Stimulated activated CD4-positive, alpha-beta T cell treated with anti-CD3 and anti-CD28 coated beads, Interleukin-12 subunit alpha, Interleukin-12 subunit beta, amount 100 ng/mL, for 48 hours (primary cell): ENCODE data around the gene TEX26.
"Not testable (repeated sequence)": the region's sequence is repeated elsewhere in the genome, so short reads cannot be mapped to it uniquely, and the experiment has no call there.

ENCODE experiments used
- DNase-seq, 3 donors: peaks; one replicate each; pipeline ENCODE4 v3.0.0-alpha.2; 2020; ENCODE audit warnings: low read depth in 2 of 3, low spot score in 1 of 3

Gene TEX26

DNA sequence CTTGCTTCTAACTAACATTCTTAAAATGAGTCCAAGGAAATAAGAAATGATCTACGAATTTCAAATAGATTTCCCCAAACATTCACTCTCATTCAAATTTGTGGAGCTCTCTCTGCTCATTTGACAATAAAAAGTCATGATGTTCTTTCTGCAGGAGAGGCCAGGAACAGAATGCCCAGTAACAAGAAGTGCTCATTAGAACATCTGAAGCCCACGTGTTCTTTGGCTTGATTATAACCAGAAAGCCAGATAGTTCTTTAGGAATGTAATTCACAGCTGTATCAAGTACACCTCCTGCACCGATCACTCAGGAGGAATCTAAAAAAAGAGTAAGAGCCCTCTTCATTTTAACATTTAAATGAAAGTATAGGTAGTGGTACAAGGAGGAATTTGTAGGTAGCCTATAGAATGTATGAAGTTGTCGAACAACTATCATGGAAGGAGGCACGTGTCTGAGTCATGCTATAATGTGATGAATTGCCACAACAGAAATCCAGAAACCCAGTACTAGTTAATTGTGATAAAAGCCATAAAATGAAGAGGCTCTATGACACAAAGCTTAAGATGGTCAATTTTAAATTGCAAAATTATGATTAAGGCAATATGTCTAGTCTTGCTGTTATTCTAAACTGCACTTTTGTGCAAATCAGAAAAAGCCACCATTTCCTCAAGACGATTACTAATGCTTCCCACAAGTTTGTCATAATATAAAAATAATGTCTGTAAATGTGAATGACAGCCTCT lies 13.6 kb upstream of the TEX26 start:
- DNase-seq = no peak

DNA sequence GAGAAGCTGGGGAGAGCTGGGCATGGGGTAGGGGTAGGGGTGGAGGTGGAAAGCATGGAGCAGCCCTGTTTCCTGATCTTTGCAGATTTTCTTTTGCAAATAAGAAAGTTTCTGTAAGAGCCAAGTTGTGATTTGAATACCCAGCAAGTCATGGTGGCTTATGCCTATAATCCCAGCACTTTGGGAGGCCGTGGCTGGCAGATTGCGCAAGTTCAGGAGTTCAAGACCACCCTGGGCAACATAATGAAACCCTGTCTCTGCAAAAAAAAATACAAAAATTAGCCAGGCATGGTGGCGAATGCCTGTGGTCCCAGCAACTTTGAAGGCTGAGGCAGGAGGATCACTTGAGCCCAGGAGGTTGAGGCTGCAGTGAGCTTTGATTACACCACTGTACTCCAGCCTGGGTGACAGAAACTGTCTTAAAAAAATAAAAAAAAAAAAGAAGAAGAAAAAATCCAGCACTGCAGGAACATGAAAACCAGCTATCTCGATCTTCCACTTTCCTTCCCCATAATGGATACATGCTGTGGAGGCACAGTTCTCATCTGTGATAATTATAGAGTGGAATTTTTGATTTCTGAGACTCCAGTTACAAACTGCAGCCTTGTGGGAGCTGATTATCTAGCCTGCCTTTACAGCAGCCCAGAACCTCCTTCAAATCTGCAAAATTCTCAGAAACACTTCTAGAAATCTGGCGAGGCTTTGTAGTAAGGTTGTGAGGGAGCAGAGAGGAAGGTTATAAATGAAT lies 12.1 kb upstream of the TEX26 start:
- DNase-seq = no peak

DNA sequence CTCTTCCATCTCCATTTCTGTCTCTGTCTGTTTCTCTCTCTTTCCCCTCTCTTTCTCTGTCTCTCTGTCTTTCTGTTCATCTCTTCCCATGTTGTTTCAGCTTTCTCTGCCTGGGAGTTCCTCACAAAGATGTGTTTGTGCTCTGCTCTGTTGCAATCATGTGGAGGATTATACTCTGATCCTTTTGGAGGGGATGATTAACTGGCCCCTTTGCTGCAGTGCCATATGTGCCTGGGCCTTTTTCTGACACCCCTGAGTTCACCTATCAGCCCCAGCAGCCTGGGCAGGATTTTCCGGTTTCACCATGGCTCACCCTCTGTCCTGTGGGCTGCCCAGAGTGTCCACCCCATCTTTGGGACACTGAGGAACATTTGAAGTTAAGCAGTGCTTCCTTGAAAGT lies 9.0 kb upstream of the TEX26 start:
- no peak for DNase-seq

DNA sequence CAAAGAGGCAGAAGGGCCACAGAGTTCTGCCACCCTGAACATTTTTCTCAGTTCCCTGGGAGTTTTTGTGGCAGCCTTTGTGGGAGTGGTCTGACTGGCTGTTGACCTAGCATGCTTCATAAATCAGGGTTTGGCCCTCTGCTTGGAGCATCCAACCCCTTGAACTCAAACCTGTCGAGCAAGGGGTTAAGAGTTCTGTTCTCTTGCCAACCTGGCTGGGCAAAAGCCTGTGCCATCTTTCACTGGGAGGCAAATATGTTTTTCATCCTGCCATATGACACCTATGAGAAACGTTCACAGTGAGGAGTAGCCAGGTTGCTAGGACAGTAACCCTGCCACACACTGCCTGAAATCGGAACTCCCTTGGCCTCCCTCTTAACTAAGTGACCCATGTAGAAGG lies 7.7 kb upstream of the TEX26 start:
- DNase-seq = no peak

DNA sequence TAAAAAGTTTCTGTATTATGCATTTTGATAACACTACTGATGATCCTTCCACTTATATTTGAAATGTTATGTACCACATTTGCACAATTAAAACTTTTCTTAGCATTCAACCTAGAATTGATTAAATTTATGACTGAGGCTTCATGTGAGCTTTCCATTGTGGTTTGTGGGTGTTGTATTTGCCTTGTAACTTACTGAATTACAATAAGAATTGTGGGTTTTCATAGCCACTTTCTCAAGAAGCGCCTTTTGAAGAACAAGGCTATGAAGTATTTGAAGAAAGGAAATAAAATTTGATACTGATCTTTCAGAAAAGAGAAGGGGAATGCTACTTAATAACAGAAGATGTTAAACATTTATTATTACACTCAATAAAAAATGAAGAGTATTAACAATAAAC lies 7.0 kb upstream of the TEX26 start:
- DNase-seq = no peak

DNA sequence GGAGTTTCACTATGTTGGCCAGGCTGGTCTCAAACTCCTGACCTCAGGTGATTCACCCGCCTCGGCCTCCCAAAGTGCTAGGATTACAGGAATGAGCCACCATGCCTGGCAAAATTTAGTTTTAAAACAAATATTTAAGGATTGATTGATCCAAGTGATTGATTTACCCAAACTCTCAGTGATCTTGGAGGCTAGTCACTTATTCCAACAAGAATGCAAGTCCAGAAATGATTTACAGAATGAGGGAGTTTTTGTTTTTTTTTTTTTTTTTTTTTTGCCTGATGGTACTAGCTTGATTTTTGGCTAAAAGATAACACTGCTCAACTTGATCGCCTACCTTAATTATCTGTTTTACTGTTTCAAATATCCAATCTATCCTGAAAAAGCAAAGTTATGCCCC lies 5.7 kb upstream of the TEX26 start:
- DNase-seq = no peak

DNA sequence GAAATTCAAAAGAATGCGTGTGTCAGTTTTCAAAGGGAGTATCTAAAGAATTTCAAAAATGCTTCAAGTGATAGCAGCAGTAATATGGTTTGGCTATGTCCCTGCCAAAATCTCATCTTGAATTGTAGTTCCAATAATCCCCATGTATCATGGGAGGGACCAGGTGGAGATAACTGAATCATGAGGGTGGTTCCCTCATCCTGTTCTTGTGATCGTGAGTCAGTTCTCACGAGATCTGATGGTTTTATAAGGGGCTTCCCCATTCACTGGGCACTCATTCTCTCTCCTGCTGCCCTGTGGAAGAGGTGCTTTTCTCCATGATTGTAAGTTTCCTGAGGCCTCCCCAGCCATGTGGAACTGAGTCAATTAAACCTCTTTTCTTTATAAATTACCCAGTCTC lies 5.3 kb upstream of the TEX26 start:
- DNase-seq = not testable (repeated sequence)

DNA sequence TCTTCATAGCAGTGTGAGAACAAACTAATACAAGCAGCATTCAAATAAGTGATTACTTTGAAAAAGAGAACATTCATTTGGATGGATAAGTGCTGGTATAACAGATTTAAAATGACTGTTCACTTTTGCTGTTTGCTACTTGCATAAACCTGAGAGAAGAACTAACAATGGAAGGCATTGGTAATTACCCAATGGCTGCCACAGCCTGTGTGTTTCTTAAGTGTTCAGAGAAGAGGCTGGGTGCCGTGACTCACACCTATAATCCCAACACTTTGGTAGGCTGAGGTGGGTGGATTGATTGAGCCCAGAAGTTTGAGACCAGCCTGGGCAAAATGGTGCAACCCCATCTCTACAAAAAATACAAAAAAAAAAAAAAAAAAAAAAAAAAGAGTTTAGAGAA lies 4.9 kb upstream of the TEX26 start:
- peak in 1 of 3 donors; percentile 11 for DNase-seq

DNA sequence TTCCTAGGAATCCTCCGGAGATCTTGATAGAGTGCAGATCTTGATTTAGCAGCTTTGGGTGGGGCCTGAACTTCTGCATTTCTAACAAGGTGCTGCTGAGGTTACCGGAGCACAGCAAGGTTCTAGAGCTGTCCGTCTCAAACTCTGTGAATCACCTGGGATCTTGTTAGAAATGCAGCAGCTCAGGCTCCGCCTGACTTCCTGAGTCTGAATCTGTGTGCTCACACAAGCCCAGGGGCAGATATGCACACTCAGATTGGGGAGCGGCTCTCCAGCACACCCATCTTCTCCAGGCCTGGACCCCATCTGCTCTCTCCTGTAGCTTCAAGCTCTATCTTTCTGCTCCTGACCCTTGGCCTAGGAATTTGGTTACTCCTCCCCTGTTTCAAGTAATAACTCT lies 3.5 kb upstream of the TEX26 start:
- no peak for DNase-seq

DNA sequence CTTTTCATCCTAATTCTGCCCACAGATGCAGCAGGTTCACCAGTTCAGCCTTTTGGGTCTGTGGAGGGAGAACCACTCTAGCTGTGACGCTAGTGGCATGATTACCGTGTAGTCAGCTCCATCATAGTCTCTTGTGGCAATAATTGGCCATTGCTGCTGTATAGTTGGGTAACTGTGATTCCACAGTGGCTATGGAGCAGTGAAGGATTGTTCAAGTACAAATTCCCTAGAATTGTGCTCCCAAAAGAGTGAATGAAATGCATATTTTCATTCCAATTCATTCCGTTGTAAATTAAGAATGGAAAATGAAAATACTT lies 856 bp downstream of the TEX26 start:
- DNase-seq = no peak

DNA sequence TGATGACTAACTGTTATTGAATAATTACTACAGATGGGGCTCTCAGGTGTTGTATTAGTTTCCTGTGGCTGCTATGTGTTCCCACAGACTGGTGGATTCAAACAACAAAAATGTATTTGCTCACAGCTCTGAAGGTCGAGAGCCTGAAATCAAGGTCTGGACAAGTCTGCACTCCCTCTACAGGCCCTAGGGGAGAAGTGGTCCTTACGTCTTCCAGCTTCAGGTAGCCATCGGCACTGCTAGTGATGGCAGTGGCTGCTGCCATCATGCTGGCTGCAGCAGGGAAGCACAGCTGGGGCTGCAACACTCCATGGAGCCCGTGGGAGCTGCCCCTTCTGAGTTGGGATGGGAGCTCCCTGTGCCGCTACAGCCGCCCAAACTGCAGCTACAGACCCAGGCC lies 1.9 kb downstream of the TEX26 start:
- no peak for DNase-seq

DNA sequence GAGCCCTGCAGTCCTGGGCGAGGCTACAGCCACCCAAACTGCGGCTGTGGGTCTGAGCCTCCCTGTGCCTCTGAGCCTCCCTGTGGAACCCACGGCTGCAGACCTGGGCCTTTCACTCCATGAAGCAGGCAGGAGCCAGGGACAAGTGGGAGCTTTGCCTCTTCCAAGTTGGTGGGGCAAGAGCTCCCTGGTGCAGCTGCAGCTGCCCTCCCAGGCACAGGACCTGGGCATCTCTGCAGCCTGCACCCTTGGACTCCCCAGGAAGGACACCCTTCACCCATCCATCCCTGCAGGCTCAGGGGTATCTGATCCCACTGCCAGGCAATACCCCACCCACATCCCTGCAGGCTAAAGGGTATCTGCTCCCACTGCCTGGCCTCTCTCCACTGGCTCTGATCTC lies 2.3 kb downstream of the TEX26 start:
- no peak for DNase-seq

DNA sequence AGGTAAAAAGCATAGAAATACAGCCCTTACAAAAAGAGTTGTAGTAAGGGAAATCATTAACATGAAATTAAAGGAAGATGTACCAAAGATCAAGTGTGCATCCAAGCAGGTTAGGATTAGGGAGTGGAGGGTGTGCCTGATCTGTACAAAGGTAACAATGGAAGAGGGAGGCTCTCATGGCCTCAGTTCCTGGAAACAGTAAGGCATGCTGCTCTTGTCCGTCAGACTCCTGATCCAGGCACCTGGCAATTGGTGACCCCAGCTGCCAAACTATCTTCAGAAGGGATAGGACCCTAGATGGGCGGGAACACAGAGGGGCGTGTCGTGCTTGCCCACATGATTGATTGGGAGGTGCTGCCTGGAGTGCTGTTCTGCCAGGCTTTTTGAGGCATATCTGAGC lies 4.5 kb downstream of the TEX26 start:
- no peak for DNase-seq

DNA sequence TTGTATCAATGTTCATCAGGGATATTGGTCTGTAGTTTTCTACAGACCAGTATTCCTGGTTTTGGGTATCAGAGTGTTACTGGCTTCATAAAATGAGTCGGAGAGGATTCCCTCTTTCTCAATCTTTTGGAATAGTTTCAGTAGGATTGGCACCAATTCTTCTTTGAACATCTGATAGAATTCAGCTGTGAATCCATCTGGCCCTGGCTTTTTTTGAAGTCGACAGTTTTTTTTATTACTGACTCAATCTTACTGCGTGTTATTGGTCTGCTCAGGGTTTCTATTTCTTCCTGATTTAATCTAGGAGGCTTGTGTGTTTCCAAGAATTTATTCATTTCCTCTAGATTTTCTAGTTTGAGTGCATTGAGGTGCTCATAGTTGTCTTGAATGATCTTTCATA lies 11.4 kb downstream of the TEX26 start:
- DNase-seq = no peak

DNA sequence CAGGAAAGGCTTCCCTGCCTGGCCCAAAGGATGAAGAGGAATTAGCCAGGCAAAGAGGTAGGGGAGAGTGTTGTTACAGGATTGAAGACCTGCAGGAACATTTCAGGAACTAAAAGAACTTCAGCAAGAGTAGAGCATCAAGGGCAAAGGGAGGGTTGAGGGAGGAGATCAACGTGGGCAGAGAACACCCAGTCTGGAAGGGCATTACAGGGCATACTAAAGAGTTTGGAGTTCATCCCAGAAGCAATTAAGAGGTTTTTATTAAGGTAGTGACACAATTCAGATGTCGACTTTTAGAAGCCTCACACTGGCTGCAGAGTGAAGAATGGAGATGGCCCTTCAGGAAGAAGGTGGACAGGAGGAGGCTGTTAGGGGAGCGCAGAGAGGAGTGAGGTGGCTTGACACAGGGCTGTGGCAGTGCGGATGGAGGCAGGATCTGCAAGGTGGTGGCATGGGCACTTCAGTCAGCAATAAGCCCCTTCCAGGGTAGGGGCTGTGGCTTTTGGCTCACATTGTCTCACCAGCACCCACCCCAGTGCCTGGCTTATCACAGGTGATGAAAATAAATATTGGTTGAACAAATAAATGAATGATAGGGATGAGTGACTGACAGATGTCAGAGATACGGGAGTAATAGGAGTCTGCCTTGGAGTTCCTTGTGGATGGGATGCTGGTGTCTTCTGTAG lies 24.9 kb downstream of the TEX26 start:
- DNase-seq = no peak

DNA sequence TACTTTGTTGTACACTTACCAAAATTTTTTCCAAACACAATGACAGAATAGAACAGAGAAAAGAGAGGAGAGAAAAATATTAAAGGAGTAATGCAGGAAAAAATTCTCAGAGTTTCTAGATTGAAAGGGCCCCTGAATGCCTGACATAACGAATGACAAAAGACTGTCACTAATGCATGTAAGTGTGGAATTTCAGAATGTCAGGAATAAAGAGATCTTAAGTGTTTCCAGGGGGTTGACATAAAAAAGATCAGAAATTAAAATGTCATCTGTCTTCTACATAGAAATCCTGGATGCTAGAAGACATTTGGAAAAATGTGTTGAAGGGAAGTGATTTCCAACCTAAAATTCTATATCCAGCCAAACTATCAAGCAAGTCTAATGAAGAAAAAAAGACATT lies 27.2 kb downstream of the TEX26 start:
- no peak for DNase-seq

DNA sequence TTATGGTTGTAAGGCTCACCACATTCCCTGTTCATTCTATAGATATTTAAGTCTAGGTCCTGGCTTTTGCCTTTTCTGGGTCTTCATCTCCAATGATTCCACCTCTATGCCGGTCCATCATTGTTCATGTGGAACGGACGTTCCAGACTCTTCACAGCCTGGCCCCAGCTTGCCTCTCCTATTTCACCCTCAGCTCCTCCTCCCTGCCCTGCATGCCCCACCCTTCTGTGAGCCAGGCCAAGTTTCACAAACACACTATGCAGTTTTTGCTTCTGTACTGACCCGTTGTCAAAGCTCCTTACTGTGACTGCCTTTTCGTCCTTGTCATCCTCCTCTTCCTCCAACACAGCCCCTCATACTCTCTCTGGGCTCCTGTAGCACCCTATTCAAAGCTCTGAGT lies 31.3 kb downstream of the TEX26 start:
- no peak for DNase-seq

DNA sequence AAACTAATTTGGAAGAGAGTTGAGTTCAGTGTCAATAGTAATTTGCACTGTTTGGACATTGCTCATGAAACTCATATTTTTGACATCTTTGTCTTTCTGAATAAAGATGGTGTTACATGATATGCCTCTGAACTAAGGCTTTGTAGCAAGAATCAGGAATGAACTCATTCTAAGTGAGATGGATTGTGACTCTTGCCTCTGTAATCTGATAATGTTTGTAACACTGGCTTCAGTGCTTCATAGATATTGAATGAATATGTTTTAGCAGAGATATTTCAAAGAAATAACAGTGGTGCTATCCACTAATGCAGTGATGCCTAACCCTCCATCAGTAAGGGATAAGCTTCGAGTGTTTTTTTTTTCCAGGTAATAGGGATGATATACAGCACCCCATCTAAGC lies 32.9 kb downstream of the TEX26 start:
- DNase-seq = no peak

DNA sequence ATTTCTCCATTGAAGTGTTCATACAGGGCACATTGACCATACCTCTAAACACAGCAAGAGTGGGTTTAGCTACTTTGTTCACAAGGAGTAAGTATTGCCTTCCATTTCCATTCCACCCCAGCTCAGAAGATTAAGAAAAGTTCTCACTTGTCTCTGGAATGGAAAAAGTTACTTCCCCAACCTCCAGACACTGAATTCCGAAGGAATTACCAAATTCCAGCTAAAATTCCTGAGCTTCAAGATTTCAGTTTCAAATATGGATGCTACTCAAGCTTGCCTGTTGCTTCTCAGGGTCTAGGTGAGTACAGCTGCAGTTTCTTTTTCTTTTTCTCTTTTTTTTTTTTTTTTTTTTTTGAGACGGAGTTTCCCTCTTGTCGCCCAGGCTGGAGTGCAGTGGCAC lies 33.6 kb downstream of the TEX26 start:
- no peak for DNase-seq

DNA sequence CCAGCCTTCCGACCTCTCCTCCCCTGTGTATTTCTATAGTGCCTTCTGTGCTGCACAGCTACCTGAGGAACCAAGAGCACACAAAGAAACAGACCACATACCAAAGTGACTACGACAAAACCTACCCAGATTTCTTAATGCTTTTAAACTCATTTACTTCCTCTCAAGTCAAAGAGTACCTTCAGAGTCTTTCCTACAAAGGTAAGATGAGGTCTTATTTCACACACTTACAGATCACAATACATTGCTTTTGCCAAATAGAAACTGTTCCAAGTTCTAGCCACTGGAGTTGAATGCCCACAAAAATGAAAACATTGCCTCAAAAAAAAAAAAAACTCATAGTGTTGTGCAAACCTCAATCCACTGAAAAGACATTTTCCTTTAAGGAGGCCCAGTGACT lies 36.4 kb downstream of the TEX26 start:
- DNase-seq = no peak

DNA sequence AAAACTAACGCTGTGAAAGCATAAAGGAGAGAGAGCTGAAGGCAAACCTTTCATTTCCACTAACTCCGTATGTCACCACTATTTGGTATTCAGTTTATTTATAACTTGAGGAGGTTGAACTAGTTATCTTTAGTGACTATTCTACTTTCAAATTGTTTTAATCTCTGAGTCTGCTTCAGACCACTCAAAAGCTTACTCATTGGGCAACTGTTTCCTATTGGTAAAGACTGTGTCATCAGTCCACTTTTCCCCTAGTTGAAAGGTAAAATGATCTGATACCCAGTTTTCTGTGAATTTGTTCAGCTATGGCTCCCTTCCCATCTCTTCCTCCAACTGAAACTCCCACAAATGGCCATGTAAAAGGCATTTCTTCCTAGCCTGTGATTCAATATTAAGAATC lies 39.1 kb downstream of the TEX26 start:
- DNase-seq = no peak

DNA sequence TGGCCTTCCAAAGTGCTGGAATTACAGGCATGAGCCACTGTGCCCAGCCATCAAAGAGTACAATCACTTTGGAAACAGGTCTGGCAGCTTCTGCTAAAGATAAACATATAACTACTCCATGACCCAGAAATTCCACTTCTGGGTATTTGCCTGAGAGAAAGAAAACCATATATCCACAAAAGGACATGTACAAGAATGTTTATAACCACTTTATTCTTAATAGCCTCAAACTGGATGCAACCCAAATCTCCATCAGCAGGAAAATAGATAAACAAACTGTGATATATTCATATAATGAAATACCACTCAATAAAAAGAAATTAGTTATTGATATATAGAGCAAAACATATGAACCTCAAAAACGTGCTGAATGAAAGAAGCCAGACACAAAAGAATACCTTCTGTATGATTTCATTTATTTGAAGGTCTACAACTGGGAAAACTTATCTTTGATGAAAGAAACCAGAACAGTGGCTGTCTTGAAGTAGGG lies 40.5 kb downstream of the TEX26 start:
- DNase-seq = no peak
